OCI-LY3 (cell line): ENCODE results near the gene PCP4.

Experiments
- H2AFZ ChIP-seq: fragments of 200-600, 300-600 bp; shearing (Covaris generic); 2 replicates; pipeline ENCODE4 v1.6.0; 2014; ENCODE audit warnings: antibody characterized with exemption, low read depth, low read length
- H3K27ac ChIP-seq: fragments of 200-600, 300-600 bp; sonication (generic); 2 replicates; pipeline ENCODE4 v1.5.1; 2014; ENCODE audit warnings: mild to moderate bottlenecking, low read length, moderate library complexity, mixed read lengths
- H3K27me3 ChIP-seq: fragments of 200-600, 300-600 bp; sonication (generic); 2 replicates; pipeline ENCODE4 v1.6.1; 2014; ENCODE audit warnings: low read depth, low read length, mixed read lengths
- H3K36me3 ChIP-seq: fragments of 200-600, 300-600 bp; sonication (generic); replicated peaks from 2 replicates; pipeline ENCODE3; 2014; ENCODE audit warnings: low read depth, low read length, mixed read lengths
- H3K4me1 ChIP-seq: fragments of 300-600, 200-600 bp; sonication (generic); 2 replicates; pipeline ENCODE4 v1.6.1; 2014; ENCODE audit warnings: low read length, mixed read lengths
- H3K4me2 ChIP-seq: fragments of 200-600, 300-600 bp; sonication (generic); 2 replicates; pipeline ENCODE4 v1.6.1; 2014; ENCODE audit warnings: low read length, mixed read lengths
- H3K4me3 ChIP-seq: fragments of 300-600, 200-600 bp; sonication (generic); 2 replicates; pipeline ENCODE4 v1.5.1; 2014; ENCODE audit warnings: antibody characterized with exemption, mild to moderate bottlenecking, low read length, moderate library complexity
- H3K79me2 ChIP-seq: fragments of 300-600, 200-600 bp; shearing (Covaris generic); 2 replicates; pipeline ENCODE4 v1.6.1; 2014; ENCODE audit warnings: mild to moderate bottlenecking, low read length, mixed read lengths
- H3K9ac ChIP-seq: fragments of 300-600, 200-600 bp; shearing (Covaris generic); 2 replicates; pipeline ENCODE4 v1.6.0; 2014; ENCODE audit warnings: mild to moderate bottlenecking, low read length, moderate library complexity
- H3K9me3 ChIP-seq: fragments of 200-600, 300-600 bp; shearing (Covaris generic); 2 replicates; pipeline ENCODE4 v1.6.1; 2014; ENCODE audit warnings: low read length, mixed read lengths; ENCODE audit not compliant: insufficient read depth
- H4K20me1 ChIP-seq: fragments of 200-600, 300-600 bp; sonication (generic); 2 replicates; pipeline ENCODE4 v1.6.1; 2016; ENCODE audit warnings: low read length, mixed read lengths; ENCODE audit not compliant: insufficient read depth
- CTCF ChIP-seq: fragments of 200-600, 300-600 bp; sonication (generic); IDR thresholded peaks from 2 replicates; pipeline ENCODE4 v1.5.1; 2014; ENCODE audit warnings: antibody characterized with exemption, low read length, low read depth
- EZH2phosphoT487 ChIP-seq: fragments of 200-600 bp; shearing (Covaris generic); IDR thresholded peaks from 2 replicates; pipeline ENCODE4 v1.6.1; 2018; ENCODE audit warnings: antibody characterized with exemption, mixed run types, low read depth

The PCP4 gene

GRCh38 chr21:39834543-39834942, 32.7 kb upstream of the PCP4 start:
- Histone ChIP-seq H3K4me1 (no peaks in the 10 kb centered on the region), H3K36me3 (no peaks in the 10 kb centered on the region), H3K4me3 (no peak overlapping the region), H3K9ac (no peak overlapping the region), H3K27me3 (no peaks in the 10 kb centered on the region), H2AFZ (no peak overlapping the region), H4K20me1 (no peaks in the 10 kb centered on the region), H3K79me2 (no peaks in the 10 kb centered on the region), H3K4me2 (no peak overlapping the region), H3K9me3 (no peaks in the 10 kb centered on the region), H3K27ac (no peak overlapping the region)
- no peak for TF ChIP-seq CTCF
- TF ChIP-seq EZH2phosphoT487 = no peak

DNA sequence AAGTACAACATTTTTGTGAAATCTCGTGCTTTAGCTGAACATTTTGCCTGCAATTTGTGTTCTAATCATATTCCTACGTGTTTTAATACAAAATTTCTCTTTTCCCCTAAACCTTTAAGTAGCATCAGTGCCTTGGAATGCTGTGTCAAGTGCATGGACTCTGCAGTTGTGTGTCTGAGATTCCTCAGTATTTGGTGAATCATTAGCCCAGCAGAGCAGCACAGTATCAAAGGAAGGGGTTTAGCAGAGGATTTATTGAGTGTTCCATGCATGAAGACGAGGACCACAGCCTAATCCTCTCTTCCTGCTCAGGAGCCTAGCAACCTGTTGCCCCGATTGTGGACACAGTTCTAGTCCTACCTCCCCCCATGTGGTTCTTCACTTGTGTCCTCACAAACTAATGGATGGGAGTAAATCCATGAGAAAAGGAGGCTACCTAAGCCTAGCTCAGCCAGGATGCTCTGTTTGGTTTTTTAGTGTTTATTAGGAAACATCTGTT, 29.3 kb upstream of the PCP4 start:
- Histone ChIP-seq H3K9me3 (no peaks in the 10 kb centered on the region), H2AFZ (no peak overlapping the region), H3K36me3 (no peaks in the 10 kb centered on the region), H3K4me3 (no peak overlapping the region), H3K4me2 (no peak overlapping the region), H3K4me1 (no peaks in the 10 kb centered on the region), H3K27ac (no peak overlapping the region), H3K79me2 (no peaks in the 10 kb centered on the region), H3K9ac (no peak overlapping the region), H3K27me3 (no peaks in the 10 kb centered on the region), H4K20me1 (no peaks in the 10 kb centered on the region)
- TF ChIP-seq EZH2phosphoT487 = no peak
- no peak for TF ChIP-seq CTCF

DNA sequence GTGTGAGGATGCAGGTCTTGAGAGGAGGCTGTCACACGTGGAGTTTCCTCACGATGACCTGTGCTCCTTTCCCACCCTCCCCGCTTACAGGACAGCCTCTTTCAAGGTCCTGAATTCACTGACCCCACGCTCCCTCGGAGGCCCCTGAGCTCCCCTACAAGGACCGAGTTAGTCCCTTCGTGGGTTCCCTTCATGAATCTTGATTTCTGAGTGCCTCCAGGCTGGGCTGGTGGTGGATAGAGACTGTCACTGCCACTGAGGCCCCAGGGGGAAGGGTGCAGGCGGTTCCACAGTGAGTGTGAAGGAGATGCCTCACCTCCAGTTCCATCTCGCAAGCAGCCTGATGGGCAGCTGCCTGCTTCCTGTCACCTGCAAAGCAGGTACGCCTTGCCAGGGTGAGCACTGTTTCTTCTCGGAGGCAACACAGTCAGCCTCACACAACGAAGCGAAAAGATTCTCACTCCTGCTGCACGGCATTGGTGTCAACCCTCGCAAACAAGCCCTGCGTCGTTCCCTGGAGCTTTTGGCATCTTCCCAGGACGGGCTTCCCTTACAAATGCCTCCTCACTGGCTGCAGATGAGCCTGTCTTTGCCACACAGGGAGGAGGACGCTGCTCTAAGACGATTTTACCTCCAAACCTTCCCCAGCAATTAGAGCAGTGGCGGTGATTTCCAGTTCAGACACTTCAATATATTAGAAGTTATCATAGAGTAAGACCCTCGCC, 26.7 kb upstream of the PCP4 start:
- Histone ChIP-seq H3K4me1 (no peaks in the 10 kb centered on the region), H3K36me3 (no peaks in the 10 kb centered on the region), H3K9ac (no peak overlapping the region), H4K20me1 (no peaks in the 10 kb centered on the region), H3K4me3 (no peak overlapping the region), H3K9me3 (no peaks in the 10 kb centered on the region), H3K4me2 (no peak overlapping the region), H3K27ac (no peak overlapping the region), H3K79me2 (no peaks in the 10 kb centered on the region), H3K27me3 (no peaks in the 10 kb centered on the region), H2AFZ (no peak overlapping the region)
- TF ChIP-seq EZH2phosphoT487 (no peak), CTCF (no peak)

- Histone ChIP-seq H3K4me1 (no peaks in the 10 kb centered on the region), H3K27me3 (no peaks in the 10 kb centered on the region), H3K79me2 (no peaks in the 10 kb centered on the region), H2AFZ (no peak overlapping the region), H3K4me3 (no peak overlapping the region), H3K36me3 (no peaks in the 10 kb centered on the region), H3K9ac (no peak overlapping the region), H4K20me1 (no peaks in the 10 kb centered on the region), H3K4me2 (no peak overlapping the region), H3K27ac (no peak overlapping the region), H3K9me3 (no peaks in the 10 kb centered on the region)
- no peak for TF ChIP-seq CTCF
- no peak for TF ChIP-seq EZH2phosphoT487
Measured at GRCh38 chr21:39842741-39843459, 24.3 kb upstream of the PCP4 start.
